MM.1S (cell line): ENCODE measurements around the gene MPZL1.

Source experiments
- EZH2 ChIP-seq: fragments of 300-600 bp; sonication (generic); optimal IDR thresholded peaks from 2 replicates; pipeline ENCODE3; 2017; ENCODE audit warnings: low read depth, mild to moderate bottlenecking, antibody characterized with exemption, low read length, mixed read lengths
- EZH2phosphoT487 ChIP-seq: fragments of 300-600 bp; sonication (generic); IDR thresholded peaks from 2 replicates; pipeline ENCODE4 v1.6.1; 2018; ENCODE audit warnings: antibody characterized with exemption, low read length
- TF ChIP-seq, protein P1 (sequence below): fragments of 300-600 bp; sonication (generic); IDR thresholded peaks from 2 replicates; pipeline ENCODE4 v1.5.1; 2016; ENCODE audit warnings: antibody characterized with exemption, low read length, mixed read lengths

DNA sequence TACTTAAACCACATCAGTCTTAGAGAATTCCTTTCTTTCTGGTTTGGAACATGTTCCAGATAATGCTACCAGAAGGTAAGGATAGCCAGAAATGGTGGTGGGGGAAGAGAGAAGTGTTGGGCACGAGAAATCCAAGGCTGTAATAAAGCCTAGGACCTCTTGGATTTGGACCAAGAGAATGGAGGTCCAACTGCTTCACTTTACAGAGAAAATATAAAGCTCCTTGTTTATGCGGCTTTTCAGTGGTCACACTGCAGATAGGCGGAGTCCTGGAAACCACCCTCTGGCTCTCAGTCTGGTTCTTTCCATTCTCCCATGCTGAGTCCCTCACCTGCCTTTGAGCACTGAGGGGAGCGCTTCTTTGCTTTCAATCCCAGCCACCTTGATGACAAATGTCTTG, 104.3 kb downstream of the MPZL1 start:
- TF ChIP-seq, protein P1, sequence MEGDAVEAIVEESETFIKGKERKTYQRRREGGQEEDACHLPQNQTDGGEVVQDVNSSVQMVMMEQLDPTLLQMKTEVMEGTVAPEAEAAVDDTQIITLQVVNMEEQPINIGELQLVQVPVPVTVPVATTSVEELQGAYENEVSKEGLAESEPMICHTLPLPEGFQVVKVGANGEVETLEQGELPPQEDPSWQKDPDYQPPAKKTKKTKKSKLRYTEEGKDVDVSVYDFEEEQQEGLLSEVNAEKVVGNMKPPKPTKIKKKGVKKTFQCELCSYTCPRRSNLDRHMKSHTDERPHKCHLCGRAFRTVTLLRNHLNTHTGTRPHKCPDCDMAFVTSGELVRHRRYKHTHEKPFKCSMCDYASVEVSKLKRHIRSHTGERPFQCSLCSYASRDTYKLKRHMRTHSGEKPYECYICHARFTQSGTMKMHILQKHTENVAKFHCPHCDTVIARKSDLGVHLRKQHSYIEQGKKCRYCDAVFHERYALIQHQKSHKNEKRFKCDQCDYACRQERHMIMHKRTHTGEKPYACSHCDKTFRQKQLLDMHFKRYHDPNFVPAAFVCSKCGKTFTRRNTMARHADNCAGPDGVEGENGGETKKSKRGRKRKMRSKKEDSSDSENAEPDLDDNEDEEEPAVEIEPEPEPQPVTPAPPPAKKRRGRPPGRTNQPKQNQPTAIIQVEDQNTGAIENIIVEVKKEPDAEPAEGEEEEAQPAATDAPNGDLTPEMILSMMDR, result no peak
- TF ChIP-seq EZH2 (no peak), EZH2phosphoT487 (no peak)
